T-helper 17 cell (primary cell): Measurements from ENCODE around the gene MIA2. TPM values are rescaled to one million over a fixed set of nuclear protein-coding genes. Genes with fewer than 3 reads are reported as not detected.

Experiments used
- ATAC-seq: fragments of 150-1000 bp; cut with Tn5 transposase; 2 replicates; pipeline ENCODE4 v1.10.0; 2021; ENCODE audit warnings: mild to moderate bottlenecking, moderate library complexity
- DNase-seq, 3 donors: peaks; one replicate each; pipeline versions ENCODE4 v3.0.0 to v3.0.0-alpha.2; 2020 to 2021
- H3K9me3 ChIP-seq: one replicate; pipeline ENCODE4 v1.7.0; 2013; ENCODE audit warnings: low read length, mild to moderate bottlenecking; ENCODE audit not compliant: control insufficient read depth, poor library complexity, severe bottlenecking
- H3K27ac Mint-ChIP-seq: one replicate; pipeline ENCODE4 v1.8.0; 2022; ENCODE audit warnings: mild to moderate bottlenecking, moderate library complexity, mixed read lengths
- H3K27me3 Mint-ChIP-seq: one replicate; pipeline ENCODE4 v1.8.0; 2022; ENCODE audit warnings: mixed read lengths
- H3K36me3 Mint-ChIP-seq: one replicate; pipeline ENCODE4 v1.8.0; 2022; ENCODE audit warnings: low read depth, mixed read lengths
- H3K4me1 Mint-ChIP-seq: one replicate; pipeline ENCODE4 v1.8.0; 2022; ENCODE audit warnings: mild to moderate bottlenecking, mixed read lengths
- H3K4me3 Mint-ChIP-seq: one replicate; pipeline ENCODE4 v1.8.0; 2022; ENCODE audit warnings: mild to moderate bottlenecking, moderate library complexity, mixed read lengths
- total RNA-seq, 4 donors: library from RNA in 2 of 4; stranded (reverse) in 2 of 4; gene quantifications; one replicate each; pipeline ENCODE4 v1.2.3 and lab custom pipeline; 2022 to 2026

Gene MIA2
- total RNA-seq, 2 donors from 2014 or later = 22.2 to 23.4 TPM

- Mint-ChIP-seq H3K27me3 (no peaks in the 10 kb centered on the region), H3K4me1 (peaks cover 30% of the 10 kb centered on the region), H3K4me3 (peak overlapping the region; percentile 100), H3K36me3 (peaks cover 2% of the 10 kb centered on the region), H3K27ac (peak overlapping the region; percentile 99)
- DNase-seq (no peak), ATAC-seq (no peak)
- no peaks in the 10 kb centered on the region for H3K9me3 ChIP-seq
Measured at GRCh38 chr14:39433452-39433813, 199.7 kb downstream of the MIA2 start.

GRCh38 chr14:39434401-39434800 lies 200.7 kb downstream of the MIA2 start:
- DNase-seq (no peak), ATAC-seq (no peak)
- peaks cover 23% of the 10 kb centered on the region for H3K4me1 Mint-ChIP-seq
- H3K36me3 Mint-ChIP-seq = peaks cover 2% of the 10 kb centered on the region
- H3K9me3 ChIP-seq = no peaks in the 10 kb centered on the region
- no peak overlapping the region for H3K4me3 Mint-ChIP-seq
- no peaks in the 10 kb centered on the region for H3K27me3 Mint-ChIP-seq
- no peak overlapping the region for H3K27ac Mint-ChIP-seq

GRCh38 chr14:39435241-39435640 lies 201.5 kb downstream of the MIA2 start:
- H3K27ac Mint-ChIP-seq = no peak overlapping the region
- no peak for DNase-seq
- H3K36me3 Mint-ChIP-seq = peaks cover 2% of the 10 kb centered on the region
- no peaks in the 10 kb centered on the region for H3K27me3 Mint-ChIP-seq
- H3K9me3 ChIP-seq = no peaks in the 10 kb centered on the region
- no peak for ATAC-seq
- peaks cover 14% of the 10 kb centered on the region for H3K4me1 Mint-ChIP-seq
- no peak overlapping the region for H3K4me3 Mint-ChIP-seq

Other genes starting within 250 kb of the MIA2 start
- gene SEC23A, start 130.7 kb upstream of the MIA2 start, total RNA-seq = 10 to 100 TPM; 59.8 to 66.5 TPM
- 10 to 100 TPM; 12.6 to 14.7 TPM for gene GEMIN2, start 119.6 kb upstream of the MIA2 start, total RNA-seq
- 10 to 100 TPM; 13.8 to 15.2 TPM for gene TRAPPC6B, start 63.6 kb upstream of the MIA2 start, total RNA-seq
- gene PNN, start 58.7 kb upstream of the MIA2 start, total RNA-seq = 100 to 1,000 TPM; 110 to 119 TPM
- gene FBXO33, start 198.5 kb downstream of the MIA2 start, total RNA-seq = 10 to 100 TPM; 47.8 to 59.1 TPM